Activated naive CD4-positive, alpha-beta T cell treated with anti-CD3 and anti-CD28 coated beads, Interleukin-2, amount 10 ng/mL, durations not matched to agents 7 days and 5 days (primary cell): ENCODE measurements around the gene RHOF.

ENCODE experiments used
- CTCF ChIA-PET: fragments of 350-600 bp; sonication (Branson Sonifier 250); formaldehyde crosslinking; loops from one replicate; lab custom pipeline; 2021; ENCODE audit warnings: antibody characterized with exemption; lab: Charles Lee
- DNase-seq: peaks from one replicate; pipeline ENCODE4 v3.0.0-alpha.2; 2020
- H3K27ac Mint-ChIP-seq: one replicate; pipeline ENCODE4 v1.8.0; 2021; ENCODE audit warnings: mild to moderate bottlenecking, moderate library complexity, mixed read lengths
- H3K27me3 Mint-ChIP-seq: one replicate; pipeline ENCODE4 v1.8.0; 2021; ENCODE audit warnings: mild to moderate bottlenecking, mixed read lengths
- H3K36me3 Mint-ChIP-seq: one replicate; pipeline ENCODE4 v1.8.0; 2021; ENCODE audit warnings: mixed read lengths
- H3K4me1 Mint-ChIP-seq: one replicate; pipeline ENCODE4 v1.8.0; 2021; ENCODE audit warnings: mixed read lengths
- H3K4me3 Mint-ChIP-seq: one replicate; pipeline ENCODE4 v1.8.0; 2021; ENCODE audit warnings: mild to moderate bottlenecking, moderate library complexity, mixed read lengths
- H3K9me3 Mint-ChIP-seq: one replicate; pipeline ENCODE4 v1.8.0; 2021; ENCODE audit warnings: mixed read lengths

Gene RHOF

GRCh38 chr12:121776190-121777098, 17.0 kb downstream of the RHOF start:
- H3K27me3 Mint-ChIP-seq: no peaks in the 10 kb centered on the region
- peak; percentile 93 for DNase-seq
- peaks cover 15% of the 10 kb centered on the region for H3K36me3 Mint-ChIP-seq
- CTCF ChIA-PET: interaction anchor here (0.5 to 14.1 kb wide), 14 partner anchors 10 to 369 kb away, joined by 3 to 300 read pairs (median 3); partner anchors contain the start of gene RHOF
- peaks cover 36% of the 10 kb centered on the region for H3K4me1 Mint-ChIP-seq
- H3K9me3 Mint-ChIP-seq: no peaks in the 10 kb centered on the region
- H3K4me3 Mint-ChIP-seq: no peak overlapping the region
- H3K27ac Mint-ChIP-seq: peak overlapping the region; percentile 65

DNA sequence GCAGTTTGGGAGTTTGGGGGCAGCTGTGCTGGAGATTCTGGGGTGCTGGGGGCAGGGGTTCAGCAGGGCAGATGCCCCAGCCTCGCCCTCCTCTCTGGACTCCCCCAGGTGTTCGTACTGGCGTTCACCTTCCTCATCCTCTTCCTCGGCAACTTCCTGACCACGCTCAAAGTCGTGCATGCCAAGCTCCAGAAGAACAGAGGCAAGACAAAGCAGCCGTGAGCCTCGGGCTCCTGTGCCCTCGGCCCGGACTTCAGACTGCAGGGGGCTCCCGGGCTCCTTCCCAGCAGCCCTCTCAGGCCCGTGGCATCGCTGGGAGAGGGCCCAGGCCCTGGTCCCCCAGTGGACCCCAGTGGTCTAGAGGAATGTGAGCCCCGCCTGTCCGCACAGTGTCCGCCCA, 18.0 kb downstream of the RHOF start:
- H3K36me3 Mint-ChIP-seq: peaks cover 15% of the 10 kb centered on the region
- H3K4me3 Mint-ChIP-seq: no peak overlapping the region
- peak overlapping the region; percentile 7 for H3K27ac Mint-ChIP-seq
- CTCF ChIA-PET: interaction anchor here (3.6 to 14.1 kb wide), 4 partner anchors 11 to 78 kb away, joined by 17 to 300 read pairs (median 27); partner anchors contain the start of gene RHOF
- no peak for DNase-seq
- no peaks in the 10 kb centered on the region for H3K9me3 Mint-ChIP-seq
- no peaks in the 10 kb centered on the region for H3K27me3 Mint-ChIP-seq
- peaks cover 32% of the 10 kb centered on the region for H3K4me1 Mint-ChIP-seq

DNA sequence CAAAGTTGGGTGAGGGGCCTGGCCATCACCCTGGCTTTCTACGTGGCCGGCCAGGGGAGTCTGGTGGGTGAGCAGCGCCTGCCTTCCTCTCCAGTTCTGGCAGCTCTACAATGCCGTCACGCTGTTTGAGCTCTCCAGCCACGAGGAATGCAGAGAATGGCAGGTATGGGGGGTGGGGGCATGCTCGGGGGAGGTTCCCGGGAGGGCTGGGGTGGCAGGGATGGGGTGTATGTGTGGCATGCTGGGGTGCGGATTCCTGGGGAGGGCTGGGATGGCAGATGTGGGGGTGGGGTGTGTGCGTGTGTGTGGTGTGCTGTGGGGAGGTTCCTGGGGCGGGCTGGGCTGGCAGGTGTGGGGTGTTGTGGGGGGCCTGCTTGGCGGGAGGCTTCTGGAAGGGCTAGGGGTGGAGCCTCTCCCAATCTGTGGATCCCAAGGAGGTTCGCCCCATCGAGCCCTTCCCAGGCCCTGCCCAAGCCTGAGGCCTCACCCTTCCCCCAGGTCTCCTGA, 18.5 kb downstream of the RHOF start:
- H3K27ac Mint-ChIP-seq: no peak overlapping the region
- H3K4me1 Mint-ChIP-seq: peaks cover 30% of the 10 kb centered on the region
- no peaks in the 10 kb centered on the region for H3K9me3 Mint-ChIP-seq
- CTCF ChIA-PET: interaction anchor here (0.9 to 14.1 kb wide), 7 partner anchors 10 to 89 kb away, joined by 3 to 300 read pairs (median 17); partner anchors contain the start of gene RHOF
- DNase-seq: no peak
- peaks cover 11% of the 10 kb centered on the region for H3K36me3 Mint-ChIP-seq
- no peak overlapping the region for H3K4me3 Mint-ChIP-seq
- H3K27me3 Mint-ChIP-seq: no peaks in the 10 kb centered on the region

DNA sequence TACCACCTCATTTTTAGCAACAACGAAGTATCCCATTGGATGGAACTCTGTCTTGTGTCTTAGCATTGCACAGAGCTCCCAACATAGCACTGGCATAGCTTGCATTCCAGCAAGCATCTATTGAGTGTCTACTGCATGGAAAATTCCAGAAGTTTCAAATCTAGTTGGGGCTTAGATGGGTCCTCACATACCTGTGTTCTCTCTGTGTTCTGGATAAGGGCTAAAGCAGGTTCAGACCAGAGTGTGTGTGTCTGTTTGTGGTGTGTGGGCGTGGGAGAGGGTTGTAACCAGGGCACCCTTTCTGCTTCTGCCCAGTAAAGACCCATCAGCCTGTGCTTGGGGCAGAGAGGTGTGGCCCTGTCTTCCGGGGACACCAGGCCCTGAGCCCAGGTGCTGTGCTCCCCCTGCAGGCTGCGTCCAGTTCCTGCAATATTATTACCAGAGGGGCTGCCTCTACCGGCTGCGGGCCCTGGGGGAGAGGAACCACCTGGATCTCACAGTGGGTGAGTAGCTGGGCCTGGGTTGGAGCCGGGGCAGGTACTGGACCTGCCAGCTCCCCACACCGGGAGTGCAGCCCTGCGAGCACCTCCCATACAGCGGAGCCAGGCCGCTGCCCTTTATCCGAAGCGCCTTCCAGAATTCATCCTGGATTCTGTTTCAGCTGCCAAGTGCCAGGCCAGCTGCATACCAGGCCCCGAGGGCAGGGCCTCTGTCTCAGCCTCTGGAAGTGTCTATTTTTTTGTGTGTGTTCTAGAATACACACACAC, 20.3 kb downstream of the RHOF start:
- H3K9me3 Mint-ChIP-seq: no peaks in the 10 kb centered on the region
- H3K27me3 Mint-ChIP-seq: no peaks in the 10 kb centered on the region
- peaks cover 1% of the 10 kb centered on the region for H3K36me3 Mint-ChIP-seq
- CTCF ChIA-PET: interaction anchor here (0.5 to 14.1 kb wide), 21 partner anchors 8 to 274 kb away, joined by 3 to 300 read pairs (median 5); partner anchors contain the start of genes RHOF and TMEM120B
- H3K27ac Mint-ChIP-seq: peak overlapping the region; percentile 11
- no peak overlapping the region for H3K4me3 Mint-ChIP-seq
- DNase-seq: peak; percentile 90
- peaks cover 25% of the 10 kb centered on the region for H3K4me1 Mint-ChIP-seq

GRCh38 chr12:121770813-121771625, 22.5 kb downstream of the RHOF start:
- CTCF ChIA-PET: interaction anchor here (0.9 to 5.0 kb wide), 2 partner anchors 24 to 277 kb away, joined by 3 to 26 read pairs; partner anchors contain the start of gene RHOF
- no peaks in the 10 kb centered on the region for H3K27me3 Mint-ChIP-seq
- H3K36me3 Mint-ChIP-seq: no peaks in the 10 kb centered on the region
- peaks cover 16% of the 10 kb centered on the region for H3K4me1 Mint-ChIP-seq
- no peak overlapping the region for H3K27ac Mint-ChIP-seq
- DNase-seq: no peak
- no peak overlapping the region for H3K4me3 Mint-ChIP-seq
- H3K9me3 Mint-ChIP-seq: no peaks in the 10 kb centered on the region

DNA sequence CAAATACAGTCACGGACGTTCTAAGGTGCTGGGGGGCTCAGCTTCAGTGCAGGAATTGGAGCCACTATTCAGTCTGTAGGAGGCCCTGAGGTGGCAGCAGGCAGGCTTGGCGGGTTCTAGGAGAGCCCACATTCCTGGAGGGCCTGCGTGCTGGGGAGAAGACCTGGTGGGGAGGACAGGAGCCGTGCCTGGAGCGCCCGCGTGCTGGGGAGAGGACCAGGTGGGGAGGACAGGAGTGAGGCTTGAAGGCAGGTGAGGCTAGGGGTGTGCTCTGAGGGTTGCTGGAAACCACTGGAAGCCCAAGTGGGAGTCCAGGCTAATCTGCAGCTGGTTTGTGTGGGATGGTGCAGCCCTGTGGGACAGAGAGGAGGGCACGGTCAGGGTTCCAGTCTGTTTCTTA, 23.1 kb downstream of the RHOF start:
- H3K4me3 Mint-ChIP-seq: no peak overlapping the region
- H3K27ac Mint-ChIP-seq: no peak overlapping the region
- H3K27me3 Mint-ChIP-seq: no peaks in the 10 kb centered on the region
- H3K4me1 Mint-ChIP-seq: peaks cover 16% of the 10 kb centered on the region
- H3K9me3 Mint-ChIP-seq: no peaks in the 10 kb centered on the region
- CTCF ChIA-PET: interaction anchor here (0.9 to 5.0 kb wide), 2 partner anchors 24 to 276 kb away, joined by 3 to 26 read pairs; partner anchors contain the start of gene RHOF
- no peak for DNase-seq
- no peaks in the 10 kb centered on the region for H3K36me3 Mint-ChIP-seq

DNA sequence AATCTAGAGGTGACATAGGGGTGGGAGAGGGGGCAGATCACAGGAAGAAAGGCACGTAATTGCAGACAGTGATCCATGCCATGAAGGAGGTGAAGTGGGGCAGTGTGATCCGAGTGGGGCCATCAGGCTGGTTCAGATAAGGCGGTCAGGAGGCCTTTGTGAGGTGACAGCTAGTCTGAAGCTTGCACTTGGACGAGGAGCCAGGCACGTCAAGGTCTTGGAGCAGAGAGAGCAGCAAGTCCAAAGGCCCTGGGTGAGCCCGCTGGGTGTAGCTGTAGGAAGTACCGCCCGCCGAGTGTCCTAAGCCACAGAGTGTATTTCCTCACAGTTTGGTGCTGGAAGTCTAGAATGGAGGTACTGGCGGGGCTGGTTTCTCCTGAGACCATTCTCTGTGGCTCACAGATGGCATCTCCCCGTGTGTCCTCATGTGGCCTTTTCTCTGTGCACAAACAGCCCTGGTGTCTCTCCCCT, 23.6 kb downstream of the RHOF start:
- no peak for DNase-seq
- no peak overlapping the region for H3K4me3 Mint-ChIP-seq
- no peak overlapping the region for H3K27ac Mint-ChIP-seq
- H3K36me3 Mint-ChIP-seq: no peaks in the 10 kb centered on the region
- no peaks in the 10 kb centered on the region for H3K9me3 Mint-ChIP-seq
- peaks cover 16% of the 10 kb centered on the region for H3K4me1 Mint-ChIP-seq
- no peaks in the 10 kb centered on the region for H3K27me3 Mint-ChIP-seq
- CTCF ChIA-PET: interaction anchor here (1.0 to 5.0 kb wide), 2 partner anchors 25 to 74 kb away, joined by 5 to 26 read pairs; partner anchors contain the start of gene RHOF

- H3K27ac Mint-ChIP-seq: no peak overlapping the region
- no peak overlapping the region for H3K4me3 Mint-ChIP-seq
- DNase-seq: no peak
- CTCF ChIA-PET: interaction anchor here (0.6 to 5.0 kb wide), 3 partner anchors 25 to 142 kb away, joined by 3 to 26 read pairs (median 5); partner anchors contain the start of gene RHOF
- H3K4me1 Mint-ChIP-seq: peaks cover 16% of the 10 kb centered on the region
- no peaks in the 10 kb centered on the region for H3K9me3 Mint-ChIP-seq
- H3K36me3 Mint-ChIP-seq: no peaks in the 10 kb centered on the region
- no peaks in the 10 kb centered on the region for H3K27me3 Mint-ChIP-seq
These were observed 24.1 kb downstream of the RHOF start for GRCh38 chr12:121769297-121769830.

DNA sequence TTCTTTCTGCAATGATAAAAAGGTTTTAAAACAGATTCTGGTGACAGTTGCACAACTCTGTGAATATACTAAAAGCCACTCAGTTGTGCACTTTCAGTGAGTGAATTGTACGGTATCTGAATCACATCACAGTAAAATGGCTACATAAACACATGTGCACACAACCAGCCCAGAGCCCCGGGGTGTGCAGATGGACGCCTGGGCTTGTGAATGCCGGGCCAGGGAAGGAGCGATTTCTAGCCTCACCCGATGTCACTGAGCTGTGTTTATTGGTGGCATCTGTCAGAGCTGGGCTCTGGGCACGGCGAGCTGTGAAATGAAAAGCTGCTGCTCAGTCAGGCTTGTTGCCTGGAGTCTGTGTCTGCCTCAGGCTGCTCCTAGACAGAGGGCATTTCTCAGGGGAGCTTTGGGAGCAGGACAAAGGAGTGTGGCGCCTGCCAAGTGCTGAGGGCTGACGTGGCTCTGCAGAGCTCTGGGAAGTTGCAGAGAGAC, 25.9 kb downstream of the RHOF start:
- H3K4me1 Mint-ChIP-seq: peaks cover 5% of the 10 kb centered on the region
- CTCF ChIA-PET: interaction anchor here (1.2 to 5.0 kb wide), 3 partner anchors 27 to 69 kb away, joined by 3 to 26 read pairs (median 7); partner anchors contain the start of genes RHOF and TMEM120B
- no peaks in the 10 kb centered on the region for H3K27me3 Mint-ChIP-seq
- no peak for DNase-seq
- no peak overlapping the region for H3K4me3 Mint-ChIP-seq
- no peaks in the 10 kb centered on the region for H3K36me3 Mint-ChIP-seq
- H3K9me3 Mint-ChIP-seq: no peaks in the 10 kb centered on the region
- H3K27ac Mint-ChIP-seq: peak overlapping the region; percentile 42

DNA sequence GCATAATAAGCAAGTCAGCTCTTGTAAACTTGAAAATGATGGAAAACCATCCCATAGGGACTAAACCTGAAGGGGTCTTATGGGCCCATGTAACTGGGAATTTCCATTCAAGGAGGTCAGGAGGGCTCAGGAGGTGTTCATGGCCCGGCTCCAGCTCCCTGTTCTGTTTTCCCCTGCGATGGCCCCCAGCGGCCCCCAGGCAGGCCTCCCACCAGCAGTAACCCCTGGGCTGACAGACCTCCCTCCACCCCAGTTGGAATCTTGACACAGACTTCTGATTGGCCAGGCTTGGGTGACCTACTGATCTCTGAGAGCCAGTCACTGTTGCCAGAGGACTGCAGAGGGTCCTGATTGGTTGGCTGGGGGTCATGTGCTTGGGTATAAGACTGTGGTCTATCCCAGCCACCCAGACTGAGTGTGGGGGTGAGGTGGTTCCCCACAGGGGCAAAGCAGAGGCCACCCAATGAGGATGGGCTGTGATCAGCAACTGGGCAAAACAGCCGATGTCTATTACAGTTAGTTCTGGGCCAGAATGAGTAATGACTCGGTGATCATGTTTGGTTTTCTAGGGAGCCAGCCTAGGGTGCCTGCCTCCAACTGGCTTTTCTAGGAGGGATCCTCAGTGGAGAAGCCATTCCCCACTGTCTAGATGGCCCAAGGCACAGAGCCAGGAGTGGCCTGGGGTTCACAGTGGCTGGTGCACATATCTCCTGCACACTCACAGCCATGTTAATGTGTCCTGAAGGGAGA, 27.0 kb downstream of the RHOF start:
- H3K4me3 Mint-ChIP-seq: no peak overlapping the region
- DNase-seq: no peak
- no peaks in the 10 kb centered on the region for H3K36me3 Mint-ChIP-seq
- CTCF ChIA-PET: interaction anchor here (2.6 to 5.0 kb wide), 3 partner anchors 27 to 71 kb away, joined by 5 to 26 read pairs (median 14); partner anchors contain the start of gene RHOF
- no peaks in the 10 kb centered on the region for H3K9me3 Mint-ChIP-seq
- no peak overlapping the region for H3K27ac Mint-ChIP-seq
- H3K27me3 Mint-ChIP-seq: no peaks in the 10 kb centered on the region
- no peaks in the 10 kb centered on the region for H3K4me1 Mint-ChIP-seq

- no peaks in the 10 kb centered on the region for H3K27me3 Mint-ChIP-seq
- H3K27ac Mint-ChIP-seq: no peak overlapping the region
- no peak for DNase-seq
- no peaks in the 10 kb centered on the region for H3K9me3 Mint-ChIP-seq
- CTCF ChIA-PET: interaction anchor here (1.4 to 3.1 kb wide), 3 partner anchors 9 to 72 kb away, joined by 3 to 14 read pairs (median 5); partner anchors contain the start of gene RHOF
- H3K4me1 Mint-ChIP-seq: no peaks in the 10 kb centered on the region
- no peak overlapping the region for H3K4me3 Mint-ChIP-seq
- H3K36me3 Mint-ChIP-seq: no peaks in the 10 kb centered on the region
These were observed 27.9 kb downstream of the RHOF start for GRCh38 chr12:121765573-121765972.

DNA sequence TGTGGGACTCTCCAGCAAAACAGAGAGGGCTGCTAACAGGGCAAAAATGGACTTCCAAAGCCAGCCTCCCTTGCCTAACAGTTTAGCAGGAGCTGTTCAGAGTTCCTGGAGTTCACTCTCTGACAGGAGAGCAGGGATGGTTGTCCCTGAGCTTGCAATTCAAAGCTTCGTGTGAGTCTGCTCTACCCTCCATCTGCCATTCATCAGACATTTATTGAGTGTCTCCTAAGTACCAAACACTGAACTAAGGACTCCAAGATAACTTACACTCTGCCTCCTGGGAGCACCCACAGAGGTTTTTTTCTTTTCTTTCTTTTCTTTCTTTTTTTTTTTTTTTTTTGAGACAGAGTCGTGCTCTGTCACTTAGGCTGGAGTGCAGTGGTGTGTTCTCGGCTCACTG, 28.7 kb downstream of the RHOF start:
- CTCF ChIA-PET: interaction anchor here (1.4 to 3.1 kb wide), 3 partner anchors 10 to 73 kb away, joined by 3 to 14 read pairs (median 5); partner anchors contain the start of gene RHOF

More for the DNA sequence above, 28.7 kb downstream of the RHOF start:
- Mint-ChIP-seq H3K9me3 (no peaks in the 10 kb centered on the region), H3K4me1 (no peaks in the 10 kb centered on the region), H3K27ac (no peak overlapping the region), H3K27me3 (no peaks in the 10 kb centered on the region), H3K36me3 (no peaks in the 10 kb centered on the region), H3K4me3 (no peak overlapping the region)
- no peak for DNase-seq
